Left ventricle myocardium superior (tissue), 1 donor: ENCODE results near the gene DNAL4. TPM values are rescaled to one million over a fixed set of nuclear protein-coding genes. Genes with fewer than 3 reads are reported as not detected.

Source experiments
- ATAC-seq: fragments of 200-7000 bp; cut with Tn5 transposase; one replicate; pipeline ENCODE4 v1.9.1; 2020; ENCODE audit warnings: mild to moderate bottlenecking, moderate library complexity
- DNase-seq: peaks from one replicate; pipeline ENCODE4 v3.0.0-alpha.2; 2020
- intact Hi-C: fragments of 100-400 bp; cut with micrococcal nuclease; formaldehyde crosslinking; loops from one replicate; pipeline ENCODE4 v1.11.0; 2022
- total RNA-seq: library from RNA; stranded (reverse); fragmentation: NEBNext Ultra II Directional; extraction: Animal tissue kit (Norgen Biotek cat#: 25700); gene quantifications from one replicate; pipeline ENCODE4 v1.2.1, GENCODE V29; 2021
- donor health status: DM: no; HTN: yes; CAD: no; lungs with severe emphysema.

The DNAL4 gene
- total RNA-seq, 1 donor from 2014 or later, result 11.6 TPM

DNA sequence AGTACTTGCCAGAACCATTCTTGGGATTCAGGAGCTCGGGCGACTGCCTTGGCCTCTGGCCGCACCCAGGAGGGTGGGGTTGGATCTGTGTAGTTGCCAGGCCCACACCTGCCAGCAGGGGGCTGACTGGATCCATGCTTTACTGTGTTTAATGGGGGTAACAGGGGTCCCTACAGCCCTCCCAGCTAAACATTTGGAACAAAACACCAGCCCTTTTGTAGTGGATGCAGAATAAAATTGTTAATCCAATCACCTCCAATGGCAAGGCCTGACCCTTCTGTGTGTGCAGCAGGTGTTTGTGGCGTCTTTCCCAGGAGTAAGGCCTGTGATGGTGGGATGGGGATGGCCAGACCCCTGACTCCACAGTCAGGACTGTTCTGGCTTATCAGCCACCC lies 60.6 kb downstream of the DNAL4 start:
- intact Hi-C loops, result no loop called here
- ATAC-seq (peak; percentile 50), DNase-seq (peak; percentile 71)

DNA sequence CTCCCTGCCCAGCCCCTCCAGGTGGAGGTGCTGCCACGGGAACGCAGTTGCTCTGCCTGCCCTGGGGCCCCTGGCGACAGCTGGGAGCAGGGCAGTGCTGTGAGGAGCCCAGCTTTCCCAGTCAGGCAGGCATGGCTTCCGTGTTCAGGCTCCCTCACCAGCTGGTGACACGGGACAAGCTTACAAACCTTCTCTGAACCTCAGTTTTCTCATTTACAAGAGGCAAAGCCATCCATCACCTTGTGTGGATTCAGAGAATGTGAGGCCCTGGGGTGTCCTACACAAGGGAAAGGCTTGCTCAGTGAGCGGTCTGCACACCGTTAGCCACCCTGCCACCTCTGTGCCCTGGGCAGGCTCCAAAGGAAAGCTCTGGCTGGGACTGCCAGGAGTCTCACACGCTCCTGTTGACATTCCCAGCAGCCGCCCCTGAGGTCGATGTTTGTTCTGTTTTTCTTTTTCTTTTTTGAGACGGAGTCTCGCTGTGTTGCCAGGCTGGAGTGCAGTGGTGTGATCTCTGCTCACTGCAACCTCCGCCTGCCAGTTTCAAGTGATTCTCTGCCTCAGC lies 61.6 kb downstream of the DNAL4 start:
- DNase-seq (no peak), ATAC-seq (peak; percentile 46)
- intact Hi-C loops, result no loop called here

DNA sequence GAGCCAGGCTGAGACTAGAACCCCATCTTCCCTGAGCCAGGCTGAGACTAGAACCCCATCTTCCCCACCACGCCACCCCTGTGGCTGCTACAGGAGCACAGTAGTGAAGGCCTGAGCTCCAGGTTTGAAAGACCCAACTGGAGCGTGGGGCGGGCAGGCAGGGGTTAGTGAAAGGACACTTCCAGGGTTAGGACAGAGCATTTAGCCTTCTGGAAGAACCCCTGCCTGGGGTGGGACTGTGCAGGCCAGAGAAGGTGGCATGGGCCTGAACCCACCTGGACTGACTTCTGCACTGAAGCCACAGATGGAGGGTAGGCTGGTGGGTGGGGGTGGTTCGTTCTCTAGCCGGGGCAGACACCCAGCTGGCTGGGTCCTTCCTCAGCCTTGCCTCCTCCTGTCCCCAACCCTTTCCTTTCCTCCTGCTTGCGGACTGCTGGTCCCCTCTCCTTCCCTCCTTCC lies 62.2 kb downstream of the DNAL4 start:
- intact Hi-C loops, result no loop called here
- DNase-seq (no peak), ATAC-seq (no peak)

DNA sequence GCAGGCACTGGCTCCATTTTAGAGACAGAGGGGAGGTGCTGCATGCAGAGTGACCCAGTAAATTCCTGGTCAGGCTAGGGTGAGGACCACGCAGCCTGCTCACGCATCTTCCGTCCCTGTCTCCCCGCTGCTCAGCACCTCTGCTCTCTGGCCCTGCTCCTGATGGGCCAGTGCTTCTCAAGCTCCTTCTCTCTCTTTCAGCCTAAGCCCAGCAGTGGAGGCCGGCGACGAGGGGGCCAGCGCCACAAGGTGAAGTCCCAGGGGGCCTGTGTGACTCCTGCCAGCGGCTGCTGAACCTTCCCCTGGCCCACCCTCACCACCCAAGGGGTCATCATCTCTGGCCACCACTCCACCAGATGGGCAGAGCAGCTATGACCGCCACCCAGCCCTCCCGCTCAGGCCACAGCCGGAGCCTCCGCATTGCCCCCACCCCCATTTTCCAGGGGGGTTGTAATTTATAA lies 63.5 kb downstream of the DNAL4 start:
- DNase-seq, result no peak
- intact Hi-C loops, result no loop called here
- no peak for ATAC-seq

DNA sequence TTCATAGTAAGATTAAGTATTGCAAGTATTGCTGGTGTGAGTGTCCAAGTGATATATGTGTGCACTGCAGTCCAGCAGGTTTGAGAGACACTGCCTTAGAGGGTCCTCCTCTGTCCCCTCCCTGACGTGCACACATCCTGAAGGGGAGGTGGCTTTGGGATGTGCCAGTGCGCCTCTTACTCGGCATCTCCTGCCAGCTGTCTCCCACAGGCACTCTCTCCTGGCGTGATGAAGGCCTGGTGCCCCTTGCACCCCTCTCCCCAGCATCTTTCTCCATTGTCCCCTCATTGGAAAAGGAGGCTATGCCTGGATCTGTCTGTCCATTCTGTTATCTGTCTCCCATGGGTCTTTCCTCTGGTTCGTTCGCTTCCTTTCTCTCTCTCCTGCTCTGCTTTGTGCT lies 64.0 kb downstream of the DNAL4 start:
- ATAC-seq (no peak), DNase-seq (no peak)
- intact Hi-C loops, result no loop called here

DNA sequence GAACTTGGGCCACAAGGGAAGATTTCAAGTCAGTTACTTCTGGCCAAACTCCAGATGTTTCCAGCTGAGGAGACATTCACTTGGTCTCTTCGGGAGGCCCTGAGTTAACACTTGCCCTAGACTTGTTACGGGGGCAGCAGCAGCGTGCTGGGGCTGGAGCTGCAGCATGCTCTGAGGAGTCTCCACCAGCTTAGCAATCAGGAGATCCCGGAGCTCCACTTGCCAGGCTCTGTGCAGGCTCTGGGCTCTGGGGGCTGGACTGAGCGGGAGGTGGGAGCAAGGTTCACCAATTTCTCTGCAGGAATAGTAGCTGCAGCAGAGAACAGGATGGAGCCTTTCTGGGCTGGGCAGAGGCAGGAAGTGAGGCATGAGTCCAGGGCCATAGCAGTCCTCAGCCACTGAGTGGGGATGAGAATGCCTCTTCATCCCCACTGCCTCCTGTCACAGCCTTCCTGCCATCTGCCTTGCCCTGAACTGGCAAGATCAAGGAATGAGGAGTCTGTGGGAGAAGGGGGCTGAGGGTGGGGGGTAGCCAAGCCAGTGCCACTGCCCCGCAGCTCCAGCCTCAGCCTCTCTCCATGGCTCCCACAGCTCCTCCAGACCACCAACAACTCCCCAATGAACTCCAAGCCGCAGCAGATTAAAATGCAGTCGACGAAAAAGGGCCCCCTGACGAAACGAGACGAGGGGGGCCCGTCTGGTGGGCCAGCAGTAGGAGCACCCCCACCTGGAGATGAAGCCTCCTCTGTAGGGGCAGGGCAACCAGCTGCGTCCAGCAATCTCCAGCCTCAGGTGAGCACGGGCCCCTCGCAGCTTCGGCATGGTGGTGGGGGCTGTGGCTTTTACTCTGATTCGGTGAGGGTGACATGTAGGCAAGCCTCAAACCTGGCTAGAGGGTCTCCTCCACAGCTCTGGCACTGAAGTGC lies 64.8 kb downstream of the DNAL4 start:
- no peak for ATAC-seq
- DNase-seq, result no peak
- intact Hi-C loops, result no loop called here

Other genes with a start within 250 kb of the DNAL4 start
- 0.20 TPM for gene DMC1, start 224.0 kb downstream of the DNAL4 start, total RNA-seq
- 0.20 TPM for gene FAM227A, start 137.8 kb downstream of the DNAL4 start, total RNA-seq
- gene CBY1, start 137.5 kb downstream of the DNAL4 start, total RNA-seq, result 32.6 TPM
- 65.5 TPM for gene TOMM22, start 112.2 kb downstream of the DNAL4 start, total RNA-seq
- 17.8 TPM for gene JOSD1, start 93.2 kb downstream of the DNAL4 start, total RNA-seq
- gene GTPBP1, start 88.2 kb downstream of the DNAL4 start, total RNA-seq, result 36.5 TPM
- gene SUN2, start 38.1 kb downstream of the DNAL4 start, total RNA-seq, result 109 TPM
- gene NPTXR, start 49.9 kb upstream of the DNAL4 start, total RNA-seq, result 23.4 TPM
- gene CBX6, start 78.1 kb upstream of the DNAL4 start, total RNA-seq, result 37.1 TPM
- gene APOBEC3A, start 163.5 kb upstream of the DNAL4 start, total RNA-seq, result 0.82 TPM
- gene APOBEC3B, start 188.2 kb upstream of the DNAL4 start, total RNA-seq, result 0.55 TPM
- gene APOBEC3C, start 220.1 kb upstream of the DNAL4 start, total RNA-seq, result 31.1 TPM
- gene APOBEC3D, start 227.0 kb upstream of the DNAL4 start, total RNA-seq, result 1.0 TPM
- gene APOBEC3F, start 246.7 kb upstream of the DNAL4 start, total RNA-seq, result 4.4 TPM